Transverse colon (tissue), 4 donors: ENCODE measurements around the gene NOC4L. TPM values are rescaled to one million over a fixed set of nuclear protein-coding genes. Genes with fewer than 3 reads are reported as not detected.

ENCODE experiments used
- DNase-seq: peaks from one replicate; pipeline ENCODE4 v3.0.0-alpha.2; 2019
- H3K27ac ChIP-seq, 4 donors: fragments of 200-600 bp; sonication (generic); 2 replicates each; pipeline ENCODE4 v1.5.1; 2016 to 2018; ENCODE audit warnings: inconsistent platforms in 4 of 4
- H3K27me3 ChIP-seq: fragments of 200-600 bp; sonication (generic); 2 replicates; pipeline ENCODE4 v1.5.1; 2017; ENCODE audit warnings: inconsistent platforms
- H3K36me3 ChIP-seq, 4 donors: fragments of 200-600 bp; sonication (generic); 2 replicates each; pipeline ENCODE4 v1.5.1; 2017 to 2019; ENCODE audit warnings: inconsistent platforms in 4 of 4
- H3K4me1 ChIP-seq, 4 donors: fragments of 200-600 bp; sonication (generic); 2 replicates each; pipeline ENCODE4 v1.5.1; 2017 to 2020; ENCODE audit warnings: inconsistent platforms in 4 of 4
- H3K4me3 ChIP-seq, 4 donors: fragments of 200-600 bp; sonication (generic); 1 replicate in 1 of 4; 2 replicates in 3 of 4; pipeline versions ENCODE4 v1.5.1 to v1.6.1; 2017 to 2019; ENCODE audit warnings: inconsistent platforms in 4 of 4
- H3K9me3 ChIP-seq, 2 donors: fragments of 200-600 bp; sonication (generic); 2 replicates each; pipeline ENCODE4 v1.5.1; 2017 to 2019; ENCODE audit warnings: inconsistent platforms in 2 of 2
- EP300 ChIP-seq: sonication (generic); formaldehyde crosslinking; IDR thresholded peaks from one replicate; pipeline ENCODE4 v1.6.1; 2017; ENCODE audit warnings: antibody characterized with exemption, low read depth
- POLR2A ChIP-seq: fragments of 450-650 bp; IDR thresholded peaks from one replicate; pipeline ENCODE4 v1.6.1; 2016; ENCODE audit warnings: antibody characterized with exemption, mild to moderate bottlenecking, moderate library complexity
- POLR2AphosphoS5 ChIP-seq, 3 donors: sonication (generic); formaldehyde crosslinking; IDR thresholded peaks; one replicate each; pipeline ENCODE4 v1.6.1; 2016; ENCODE audit warnings: antibody characterized with exemption in 3 of 3
- WGBS, 2 donors: methylation state at CpG; one replicate each; pipeline ENCODE4 v1.1.5; 2018; ENCODE audit warnings: low coverage in 1 of 2; 5-methylcytosine and 5-hydroxymethylcytosine counted together
- in situ Hi-C, 4 donors: fragments of 200-750 bp; cut with MboI; loops; one replicate each; pipeline versions ENCODE4 v1.15.0 to v1.15.1; 2017; ENCODE audit warnings: low sequenced_read_pairs in 3 of 4, low pct_ligation_motif_present in 1 of 4, low pct_unique_long_range_greater_than_20kb in 1 of 4
- intact Hi-C: fragments of 100-400 bp; cut with DNase I; formaldehyde crosslinking; loops from one replicate; pipeline ENCODE4 v1.15.1; 2023; ENCODE audit warnings: low total_unique reads
- total RNA-seq, 4 donors: library from RNA; depleted of rRNA; stranded (reverse); fragments of >200 nt; gene quantifications; one replicate each; pipeline ENCODE4 v1.1.0, GENCODE V29; 2016
- TF ChIP-seq, protein P1 (sequence below), 5 experiments: fragments of 200-600 bp in 3 of 5; fragments of 450-650 bp in 2 of 5; sonication (generic) in 3 of 5; IDR thresholded peaks; 1 replicate in 2 of 5; 2 replicates in 3 of 5; pipeline ENCODE4 v1.5.1; 2016 to 2017; ENCODE audit warnings: antibody characterized with exemption in 5 of 5, inconsistent platforms in 3 of 5, mild to moderate bottlenecking in 2 of 5, moderate library complexity in 1 of 5

Gene NOC4L
- total RNA-seq, 4 donors from 2014 or later = 5.2 to 12.6 (median 9.9) TPM

GRCh38 chr12:132185705-132186104 is 41.4 kb downstream of the NOC4L start:
- no peak overlapping the region for H3K4me3 ChIP-seq
- WGBS, 2 donors = 69% methylated on average over 9 to 16 of the region's 16 CpGs
- peak overlapping the region in 2 of 4 donors; percentile 12 to 49 for H3K27ac ChIP-seq
- peaks cover 0 to 17% (median 11%) of the 10 kb centered on the region in 4 donors for H3K4me1 ChIP-seq
- H3K9me3 ChIP-seq = no peaks in the 10 kb centered on the region
- intact Hi-C loops = no loop called here
- H3K36me3 ChIP-seq = no peaks in the 10 kb centered on the region
- in situ Hi-C loops = no loop called here
- peaks cover 32% of the 10 kb centered on the region for H3K27me3 ChIP-seq
- DNase-seq = no peak
- TF ChIP-seq, protein P1, sequence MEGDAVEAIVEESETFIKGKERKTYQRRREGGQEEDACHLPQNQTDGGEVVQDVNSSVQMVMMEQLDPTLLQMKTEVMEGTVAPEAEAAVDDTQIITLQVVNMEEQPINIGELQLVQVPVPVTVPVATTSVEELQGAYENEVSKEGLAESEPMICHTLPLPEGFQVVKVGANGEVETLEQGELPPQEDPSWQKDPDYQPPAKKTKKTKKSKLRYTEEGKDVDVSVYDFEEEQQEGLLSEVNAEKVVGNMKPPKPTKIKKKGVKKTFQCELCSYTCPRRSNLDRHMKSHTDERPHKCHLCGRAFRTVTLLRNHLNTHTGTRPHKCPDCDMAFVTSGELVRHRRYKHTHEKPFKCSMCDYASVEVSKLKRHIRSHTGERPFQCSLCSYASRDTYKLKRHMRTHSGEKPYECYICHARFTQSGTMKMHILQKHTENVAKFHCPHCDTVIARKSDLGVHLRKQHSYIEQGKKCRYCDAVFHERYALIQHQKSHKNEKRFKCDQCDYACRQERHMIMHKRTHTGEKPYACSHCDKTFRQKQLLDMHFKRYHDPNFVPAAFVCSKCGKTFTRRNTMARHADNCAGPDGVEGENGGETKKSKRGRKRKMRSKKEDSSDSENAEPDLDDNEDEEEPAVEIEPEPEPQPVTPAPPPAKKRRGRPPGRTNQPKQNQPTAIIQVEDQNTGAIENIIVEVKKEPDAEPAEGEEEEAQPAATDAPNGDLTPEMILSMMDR (IDR thresholded peaks at IDR 0.05) = no peak
- TF ChIP-seq POLR2A (no peak), POLR2AphosphoS5 (IDR thresholded peaks at IDR 0.05) (no peak), EP300 (no peak)

- TF ChIP-seq POLR2AphosphoS5 (IDR thresholded peaks at IDR 0.05) (no peak), EP300 (no peak), POLR2A (no peak)
- TF ChIP-seq, protein P1 (IDR thresholded peaks at IDR 0.05) = no peak
Observed at GRCh38 chr12:132186208-132186856, 42.1 kb downstream of the NOC4L start.

DNA sequence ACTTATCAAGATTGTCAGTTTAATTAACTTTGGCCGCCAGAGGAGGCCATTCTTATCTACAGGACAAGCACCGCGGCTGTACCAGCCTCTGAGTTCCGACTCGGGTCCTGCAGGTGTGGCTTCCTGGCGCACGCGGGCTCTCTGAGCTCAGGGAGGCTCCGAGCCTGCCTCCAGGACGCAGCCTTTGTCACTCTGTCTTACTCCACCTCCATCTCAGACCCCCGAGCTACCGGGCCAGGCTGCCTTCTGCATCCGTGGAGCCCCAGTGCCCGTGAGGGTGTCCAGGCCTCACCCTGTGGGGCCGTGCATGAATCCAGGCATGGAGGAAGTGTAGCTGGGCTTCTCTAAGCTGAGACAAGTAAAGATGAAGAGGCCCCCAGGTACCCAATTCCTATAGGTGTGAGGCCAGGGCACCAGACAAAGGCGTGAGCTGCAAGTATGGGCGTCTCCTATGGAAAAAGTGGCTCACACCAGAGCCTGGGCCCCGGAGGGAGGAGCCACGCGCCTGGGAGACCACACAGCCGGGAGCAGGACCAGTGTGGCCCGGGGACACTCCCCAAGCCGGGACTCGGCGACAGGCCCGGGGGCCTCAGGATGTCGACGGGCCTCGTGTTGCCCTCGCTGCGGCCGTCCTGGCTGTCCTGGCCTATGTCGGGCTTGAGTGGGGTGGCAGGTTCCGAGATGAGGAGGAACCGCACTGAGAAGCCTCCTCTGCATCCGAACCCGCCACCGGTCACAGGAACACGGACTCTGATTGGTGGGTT is 42.8 kb downstream of the NOC4L start:
- no peaks in the 10 kb centered on the region for H3K9me3 ChIP-seq
- peaks cover 0 to 17% (median 13%) of the 10 kb centered on the region in 4 donors for H3K4me1 ChIP-seq
- no peak for DNase-seq
- no peak overlapping the region for H3K27ac ChIP-seq
- TF ChIP-seq EP300 (no peak), POLR2A (no peak), POLR2AphosphoS5 (IDR thresholded peaks at IDR 0.05) (no peak)
- TF ChIP-seq, protein P1 (IDR thresholded peaks at IDR 0.05) = no peak
- intact Hi-C loops = no loop called here
- WGBS, 2 donors = 73% methylated on average over 30 of the region's 39 CpGs; no CpG with 5 or more reads in 1 of the 2 donors
- no peaks in the 10 kb centered on the region for H3K36me3 ChIP-seq
- H3K4me3 ChIP-seq = no peak overlapping the region
- in situ Hi-C loops = no loop called here
- H3K27me3 ChIP-seq = peaks cover 39% of the 10 kb centered on the region

More at GRCh38 chr12:132186208-132186856, 42.1 kb downstream of the NOC4L start:
- Histone ChIP-seq H3K27me3 (peaks cover 36% of the 10 kb centered on the region), H3K9me3 (no peaks in the 10 kb centered on the region), H3K36me3 (no peaks in the 10 kb centered on the region), H3K27ac (peak overlapping the region in 2 of 4 donors; percentile 12 to 49), H3K4me3 (peak overlapping the region in 1 of 4 donors; percentile 23), H3K4me1 (peaks cover 0 to 17% (median 13%) of the 10 kb centered on the region in 4 donors)
- DNase-seq = no peak
- intact Hi-C loops = no loop called here
- in situ Hi-C loops = no loop called here
- 30 to 58% methylated on average over 11 to 24 of the region's 24 CpGs for WGBS, 2 donors

- in situ Hi-C loops = no loop called here
- TF ChIP-seq, protein P1 (IDR thresholded peaks at IDR 0.05) = no peak
- TF ChIP-seq EP300 (no peak), POLR2AphosphoS5 (IDR thresholded peaks at IDR 0.05) (no peak), POLR2A (no peak)
- Histone ChIP-seq H3K27me3 (peaks cover 32% of the 10 kb centered on the region), H3K36me3 (no peaks in the 10 kb centered on the region), H3K4me3 (no peak overlapping the region), H3K27ac (no peak overlapping the region), H3K9me3 (no peaks in the 10 kb centered on the region), H3K4me1 (peaks cover 0 to 17% (median 13%) of the 10 kb centered on the region in 4 donors)
- intact Hi-C loops = no loop called here
- WGBS, 2 donors = 60 to 90% methylated on average over 1 to 33 of the region's 35 CpGs
- no peak for DNase-seq
Observed at GRCh38 chr12:132187646-132188450, 43.6 kb downstream of the NOC4L start.
